ENCODE measurements around the gene ANXA4.
"Not testable (repeated sequence)": the region's sequence is repeated elsewhere in the genome, so short reads cannot be mapped to it uniquely, and the experiment has no call there.

The ANXA4 gene

DNA sequence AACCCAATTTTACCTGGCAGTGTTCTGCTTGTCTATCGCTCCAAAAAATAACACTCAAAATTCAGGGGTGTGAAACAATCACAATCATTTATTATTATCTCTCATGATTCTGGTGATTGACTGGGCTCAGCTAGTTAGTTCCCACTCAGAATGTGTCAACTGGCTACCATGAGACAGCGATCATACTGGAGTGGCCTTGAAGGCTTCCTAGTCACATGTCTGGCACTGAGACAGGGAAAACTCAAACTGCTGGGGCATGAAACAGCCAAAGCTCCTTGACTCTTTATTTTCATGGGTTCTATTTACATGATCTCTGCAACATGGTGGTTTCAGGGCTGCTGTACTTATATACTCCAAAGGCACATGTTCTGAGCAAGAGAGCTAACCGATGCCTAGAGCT lies 6.2 kb upstream of the ANXA4 start:
- H3K4me3 ChIP-seq (ENCODE audit: low read depth, low read length), result no peak overlapping the region
- in situ Hi-C loops (cut with HindIII; ENCODE audit: low sequenced_read_pairs), result no loop called here
- TF ChIP-seq, protein P1, sequence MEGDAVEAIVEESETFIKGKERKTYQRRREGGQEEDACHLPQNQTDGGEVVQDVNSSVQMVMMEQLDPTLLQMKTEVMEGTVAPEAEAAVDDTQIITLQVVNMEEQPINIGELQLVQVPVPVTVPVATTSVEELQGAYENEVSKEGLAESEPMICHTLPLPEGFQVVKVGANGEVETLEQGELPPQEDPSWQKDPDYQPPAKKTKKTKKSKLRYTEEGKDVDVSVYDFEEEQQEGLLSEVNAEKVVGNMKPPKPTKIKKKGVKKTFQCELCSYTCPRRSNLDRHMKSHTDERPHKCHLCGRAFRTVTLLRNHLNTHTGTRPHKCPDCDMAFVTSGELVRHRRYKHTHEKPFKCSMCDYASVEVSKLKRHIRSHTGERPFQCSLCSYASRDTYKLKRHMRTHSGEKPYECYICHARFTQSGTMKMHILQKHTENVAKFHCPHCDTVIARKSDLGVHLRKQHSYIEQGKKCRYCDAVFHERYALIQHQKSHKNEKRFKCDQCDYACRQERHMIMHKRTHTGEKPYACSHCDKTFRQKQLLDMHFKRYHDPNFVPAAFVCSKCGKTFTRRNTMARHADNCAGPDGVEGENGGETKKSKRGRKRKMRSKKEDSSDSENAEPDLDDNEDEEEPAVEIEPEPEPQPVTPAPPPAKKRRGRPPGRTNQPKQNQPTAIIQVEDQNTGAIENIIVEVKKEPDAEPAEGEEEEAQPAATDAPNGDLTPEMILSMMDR (IDR thresholded peaks at IDR 0.05; ENCODE audit: low read depth, low read length, missing control alignments), result no peak
- no peak for DNase-seq (ENCODE audit: low read depth)

DNA sequence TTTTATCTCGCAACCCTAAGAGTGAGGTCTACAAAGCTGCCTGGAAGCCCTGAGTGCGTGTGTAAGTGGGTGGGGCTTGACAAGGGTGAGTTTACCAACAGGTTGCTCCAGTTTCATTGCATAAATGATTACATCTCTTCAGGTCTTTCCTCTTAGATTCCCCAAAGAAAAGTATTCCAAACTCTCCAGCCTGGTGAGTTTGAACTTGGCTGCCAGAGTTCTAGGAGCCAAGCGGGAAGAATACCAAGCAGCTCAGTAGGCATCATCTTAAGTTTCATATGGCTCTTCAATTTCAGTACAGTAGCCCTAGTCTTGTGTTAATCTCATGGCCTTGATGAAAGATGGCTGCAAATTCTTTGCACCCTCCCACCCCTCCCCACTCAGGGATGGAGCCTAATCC lies 3.8 kb upstream of the ANXA4 start:
- H3K4me3 ChIP-seq (ENCODE audit: low read depth, low read length); in situ Hi-C loops (cut with HindIII; ENCODE audit: low sequenced_read_pairs); DNase-seq (ENCODE audit: low read depth): not testable (repeated sequence)

DNA sequence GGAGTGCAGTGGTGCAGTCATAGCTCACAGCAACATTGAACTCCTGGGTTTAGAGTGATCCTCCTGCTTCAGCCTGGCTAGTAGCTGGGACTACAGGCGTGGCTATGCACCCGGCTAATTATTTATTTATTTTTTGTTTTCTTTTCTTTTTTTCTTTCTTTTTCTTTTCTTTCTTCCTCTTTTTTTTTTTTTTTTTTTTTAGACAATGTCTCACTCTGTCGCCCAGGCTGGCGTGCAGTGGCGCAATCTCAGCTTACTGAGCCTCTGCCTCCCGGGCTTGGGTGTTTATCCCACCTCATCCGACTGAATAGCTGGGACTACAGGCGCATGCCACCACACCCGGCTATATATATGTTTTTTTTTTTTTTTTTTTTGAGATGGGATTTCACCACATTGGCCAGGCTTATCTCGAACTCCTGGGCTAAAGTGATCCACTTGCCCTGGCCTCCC lies 1.4 kb upstream of the ANXA4 start:
- TF ChIP-seq, protein P1 (IDR thresholded peaks at IDR 0.05; ENCODE audit: low read depth, low read length, missing control alignments), result no peak
- no peak for DNase-seq (ENCODE audit: low read depth)
- in situ Hi-C loops (cut with HindIII; ENCODE audit: low sequenced_read_pairs), result no loop called here
- no peak overlapping the region for H3K4me3 ChIP-seq (ENCODE audit: low read depth, low read length)

DNA sequence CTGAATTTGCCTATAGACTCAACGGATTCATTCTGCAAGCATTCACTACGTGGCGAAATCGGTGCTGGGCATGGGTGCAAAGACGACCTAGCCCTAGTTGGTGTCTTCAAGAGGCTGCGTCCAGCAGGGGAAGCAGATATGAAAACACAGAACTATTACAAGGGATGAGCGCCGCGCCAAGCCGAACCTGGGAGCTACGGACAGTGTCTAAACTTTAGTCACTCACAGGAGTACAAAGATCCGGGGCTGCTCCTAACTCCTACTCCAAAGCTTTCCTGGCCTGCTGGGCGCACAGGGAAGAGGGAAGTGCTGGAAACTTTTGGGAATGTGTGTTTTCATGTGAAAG lies 732 bp upstream of the ANXA4 start:
- peak overlapping the region; percentile 84 for H3K4me3 ChIP-seq (ENCODE audit: low read depth, low read length)
- TF ChIP-seq, protein P1 (IDR thresholded peaks at IDR 0.05; ENCODE audit: low read depth, low read length, missing control alignments), result peak; percentile 24
- in situ Hi-C loops (cut with HindIII; ENCODE audit: low sequenced_read_pairs), result no loop called here
- DNase-seq (ENCODE audit: low read depth), result peak; percentile 27

DNA sequence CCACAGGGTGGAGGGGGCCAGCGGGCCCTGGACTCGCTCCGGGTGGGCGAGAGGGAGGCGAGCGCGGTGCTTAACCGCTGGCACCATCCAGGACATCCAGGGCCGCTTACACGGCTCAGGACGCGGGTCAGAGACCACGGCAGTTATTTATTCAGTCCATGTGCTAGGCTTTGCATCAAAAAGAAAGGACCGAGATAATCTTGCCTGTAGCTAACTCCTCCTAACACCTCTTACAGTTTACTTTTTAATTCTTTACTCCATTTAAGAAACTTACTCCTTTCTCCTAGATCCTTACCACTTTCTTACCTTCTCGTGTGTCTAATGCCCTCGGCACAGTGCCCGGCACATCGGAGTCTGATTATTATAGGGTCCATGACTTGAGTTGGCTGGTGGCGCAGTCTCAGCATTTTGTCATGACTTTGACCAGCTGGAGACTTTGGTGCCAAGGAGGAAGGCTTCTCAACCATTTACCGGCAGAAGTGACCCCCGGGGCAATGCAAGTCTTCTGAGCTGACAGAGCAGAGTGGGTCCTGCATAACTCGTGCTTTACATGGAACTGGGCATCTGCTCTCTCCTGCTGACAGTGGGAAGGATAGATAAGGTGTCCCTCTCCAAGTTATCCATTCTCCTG lies 503 bp downstream of the ANXA4 start:
- H3K4me3 ChIP-seq (ENCODE audit: low read depth, low read length), result peak overlapping the region; percentile 84
- in situ Hi-C loops (cut with HindIII; ENCODE audit: low sequenced_read_pairs), result no loop called here
- TF ChIP-seq, protein P1 (IDR thresholded peaks at IDR 0.05; ENCODE audit: low read depth, low read length, missing control alignments), result no peak
- no peak for DNase-seq (ENCODE audit: low read depth)

DNA sequence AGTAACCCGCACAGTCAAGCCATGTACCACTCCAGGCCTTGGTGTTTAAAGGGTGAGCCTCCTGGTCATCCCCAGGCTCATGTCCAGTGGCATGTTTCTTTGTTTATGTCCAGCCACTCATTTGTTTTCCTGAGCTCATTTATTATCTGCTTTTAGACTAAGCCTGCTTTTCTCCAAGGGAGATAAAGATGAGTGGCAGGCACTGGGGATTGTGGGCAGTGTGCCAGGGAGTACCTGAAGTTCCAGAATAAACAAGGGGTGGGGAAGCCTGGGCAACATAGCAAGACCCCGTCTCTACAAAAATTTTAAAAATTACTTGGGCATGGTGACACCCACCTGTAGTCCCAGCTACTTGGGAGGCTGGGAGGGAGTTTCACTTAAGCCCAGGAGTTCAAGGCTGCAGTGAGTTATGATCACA lies 1.9 kb downstream of the ANXA4 start:
- DNase-seq (ENCODE audit: low read depth), result no peak
- in situ Hi-C loops (cut with HindIII; ENCODE audit: low sequenced_read_pairs), result no loop called here
- peak overlapping the region; percentile 84 for H3K4me3 ChIP-seq (ENCODE audit: low read depth, low read length)
- TF ChIP-seq, protein P1 (IDR thresholded peaks at IDR 0.05; ENCODE audit: low read depth, low read length, missing control alignments), result no peak

DNA sequence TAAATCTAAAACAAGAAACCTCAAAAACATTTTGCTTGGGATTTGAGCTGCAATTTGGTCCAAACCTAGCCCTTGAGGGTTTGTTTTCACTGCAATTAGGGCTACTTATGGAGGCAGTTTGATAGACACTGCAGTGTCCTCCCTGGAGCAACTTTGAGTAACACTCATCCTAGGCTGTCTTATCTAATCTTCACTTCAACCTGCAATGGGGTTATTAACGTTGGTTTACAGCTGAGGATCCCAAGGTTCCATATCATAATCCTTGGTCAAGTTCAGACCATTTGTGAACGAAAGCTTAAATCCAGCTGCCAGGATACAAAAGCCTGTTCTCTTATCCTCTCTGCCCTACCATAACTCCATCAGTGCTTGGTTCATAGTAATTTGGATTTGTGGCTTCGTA lies 2.5 kb downstream of the ANXA4 start:
- no peak for DNase-seq (ENCODE audit: low read depth)
- no peak overlapping the region for H3K4me3 ChIP-seq (ENCODE audit: low read depth, low read length)
- in situ Hi-C loops (cut with HindIII; ENCODE audit: low sequenced_read_pairs), result no loop called here
- TF ChIP-seq, protein P1 (IDR thresholded peaks at IDR 0.05; ENCODE audit: low read depth, low read length, missing control alignments), result no peak
